Mesenchymal stem cell (in vitro differentiated cells and primary cell): ENCODE results near the gene MSL3B.

Experiments used
- DNase-seq: peaks from one replicate; pipeline ENCODE4 v3.0.0-alpha.2; 2013
- H2AFZ ChIP-seq: one replicate; pipeline ENCODE4 v1.6.1; 2013; ENCODE audit warnings: low read depth, mild to moderate bottlenecking, control low read depth, inconsistent platforms, low read length, moderate library complexity
- H2AK5ac ChIP-seq: 2 replicates; pipeline ENCODE4 v1.6.1; 2013; ENCODE audit warnings: low read length, moderate library complexity, mild to moderate bottlenecking, inconsistent platforms; ENCODE audit not compliant: severe bottlenecking
- H2BK120ac ChIP-seq: one replicate; pipeline ENCODE4 v1.6.1; 2013; ENCODE audit warnings: low read depth, mild to moderate bottlenecking, inconsistent platforms, low read length, moderate library complexity
- H2BK12ac ChIP-seq, 2 experiments: one replicate each; pipeline ENCODE4 v1.6.1; 2013; ENCODE audit warnings: inconsistent platforms in 2 of 2, low read length in 2 of 2, mild to moderate bottlenecking in 2 of 2, moderate library complexity in 2 of 2, control low read depth in 1 of 2
- H2BK15ac ChIP-seq: one replicate; pipeline ENCODE4 v1.6.1; 2013; ENCODE audit warnings: mild to moderate bottlenecking, low read depth, inconsistent platforms; ENCODE audit not compliant: poor library complexity, severe bottlenecking
- H2BK5ac ChIP-seq: 2 replicates; pipeline ENCODE4 v1.6.1; 2013; ENCODE audit warnings: low read depth, mild to moderate bottlenecking, low read length, control low read depth, inconsistent platforms; ENCODE audit not compliant: poor library complexity, severe bottlenecking
- H3K14ac ChIP-seq, 2 experiments: one replicate each; pipeline ENCODE4 v1.6.1; 2013; ENCODE audit warnings: inconsistent platforms in 2 of 2, low read length in 2 of 2, control low read depth in 1 of 2, mild to moderate bottlenecking in 1 of 2, moderate library complexity in 1 of 2
- H3K18ac ChIP-seq, 2 experiments: one replicate each; pipeline ENCODE4 v1.6.1; 2013; ENCODE audit warnings: inconsistent platforms in 2 of 2, low read length in 2 of 2, control low read depth in 1 of 2, low read depth in 1 of 2, mild to moderate bottlenecking in 1 of 2
- H3K23ac ChIP-seq, 2 experiments: one replicate each; pipeline ENCODE4 v1.6.1; 2013; ENCODE audit warnings: inconsistent platforms in 2 of 2, low read length in 2 of 2, mild to moderate bottlenecking in 2 of 2, moderate library complexity in 2 of 2, control low read depth in 1 of 2
- H3K27ac ChIP-seq: 2 replicates; pipeline ENCODE4 v1.5.1; 2013; ENCODE audit warnings: mild to moderate bottlenecking, moderate library complexity, low read length, control low read depth, inconsistent platforms; ENCODE audit not compliant: poor library complexity, severe bottlenecking
- H3K27me3 ChIP-seq, 2 experiments: 2 replicates each; pipeline versions ENCODE4 v1.6.1 to v1.7.0; 2013; ENCODE audit warnings: low read length in 2 of 2, mild to moderate bottlenecking in 2 of 2, moderate library complexity in 2 of 2, control low read depth in 1 of 2, inconsistent platforms in 1 of 2; ENCODE audit not compliant: control insufficient read depth in 1 of 2, insufficient read depth in 1 of 2
- H3K36me3 ChIP-seq, 2 experiments: 2 replicates each; pipeline versions ENCODE4 v1.6.1 to v1.7.0; 2013; ENCODE audit warnings: low read length in 2 of 2, control low read depth in 1 of 2, inconsistent platforms in 1 of 2, low read depth in 1 of 2, mild to moderate bottlenecking in 1 of 2; ENCODE audit not compliant: insufficient read depth in 2 of 2, control insufficient read depth in 1 of 2
- H3K4ac ChIP-seq, 2 experiments: one replicate each; pipeline ENCODE4 v1.6.1; 2013; ENCODE audit warnings: inconsistent platforms in 2 of 2, low read length in 2 of 2, mild to moderate bottlenecking in 2 of 2, moderate library complexity in 2 of 2, control low read depth in 1 of 2, low read depth in 1 of 2
- H3K4me1 ChIP-seq: 2 replicates; pipeline ENCODE4 v1.6.1; 2013; ENCODE audit warnings: low read depth, low read length, control low read depth; ENCODE audit not compliant: control insufficient read depth, insufficient read depth
- H3K4me2 ChIP-seq: 2 replicates; pipeline ENCODE4 v1.6.1; 2013; ENCODE audit warnings: low read length, mild to moderate bottlenecking, inconsistent platforms; ENCODE audit not compliant: poor library complexity, severe bottlenecking
- H3K4me3 ChIP-seq, 2 experiments: 2 replicates each; pipeline versions ENCODE4 v1.5.1 to v1.7.0; 2013; ENCODE audit warnings: low read length in 2 of 2, mild to moderate bottlenecking in 2 of 2, control low read depth in 1 of 2, low read depth in 1 of 2; ENCODE audit not compliant: insufficient read depth in 1 of 2
- H3K79me1 ChIP-seq: replicated peaks from 2 replicates; pipeline ENCODE4 v1.6.1; 2013; ENCODE audit warnings: mild to moderate bottlenecking, control low read depth, low read length, inconsistent platforms; ENCODE audit not compliant: poor library complexity, severe bottlenecking
- H3K9ac ChIP-seq: 2 replicates; pipeline ENCODE4 v1.7.0; 2013; ENCODE audit warnings: mild to moderate bottlenecking, low read length, moderate library complexity
- H3K9me3 ChIP-seq: 2 replicates; pipeline ENCODE4 v1.7.0; 2013; ENCODE audit warnings: mild to moderate bottlenecking, low read length; ENCODE audit not compliant: control insufficient read depth
- H4K8ac ChIP-seq: one replicate; pipeline ENCODE4 v1.6.1; 2013; ENCODE audit warnings: inconsistent platforms, mild to moderate bottlenecking, low read length, moderate library complexity
- H4K91ac ChIP-seq: one replicate; pipeline ENCODE4 v1.6.1; 2013; ENCODE audit warnings: mild to moderate bottlenecking, low read length, inconsistent platforms
- WGBS: methylation state at CpG from one replicate; pipeline ENCODE4 v1.1.7; 2013; ENCODE audit warnings: mixed read lengths; 5-methylcytosine and 5-hydroxymethylcytosine counted together

The MSL3B gene

GRCh38 chr2:233871432-233871831 is 3.2 kb upstream of the MSL3B start:
- Histone ChIP-seq H4K91ac (no peak overlapping the region), H3K23ac (no peak overlapping the region), H3K27ac (no peak overlapping the region), H3K9ac (no peak overlapping the region), H2AFZ (no peak overlapping the region), H2BK12ac (no peak overlapping the region), H3K9me3 (peaks cover 30% of the 10 kb centered on the region), H3K79me1 (no peaks in the 10 kb centered on the region), H3K36me3 (peaks cover 4 to 7% of the 10 kb centered on the region in 2 experiments), H3K18ac (no peak overlapping the region), H4K8ac (no peak overlapping the region), H3K27me3 (peaks cover 0 to 3% of the 10 kb centered on the region in 2 experiments), H3K4me1 (peaks cover 2% of the 10 kb centered on the region), H3K4me3 (no peak overlapping the region), H3K4ac (no peak overlapping the region), H2BK5ac (no peak overlapping the region), H2BK15ac (no peak overlapping the region), H3K14ac (no peak overlapping the region), H2AK5ac (no peak overlapping the region), H3K4me2 (no peak overlapping the region), H2BK120ac (no peak overlapping the region)
- no peak for DNase-seq
- WGBS: 100% methylated on average over 2 of the region's 4 CpGs

DNA sequence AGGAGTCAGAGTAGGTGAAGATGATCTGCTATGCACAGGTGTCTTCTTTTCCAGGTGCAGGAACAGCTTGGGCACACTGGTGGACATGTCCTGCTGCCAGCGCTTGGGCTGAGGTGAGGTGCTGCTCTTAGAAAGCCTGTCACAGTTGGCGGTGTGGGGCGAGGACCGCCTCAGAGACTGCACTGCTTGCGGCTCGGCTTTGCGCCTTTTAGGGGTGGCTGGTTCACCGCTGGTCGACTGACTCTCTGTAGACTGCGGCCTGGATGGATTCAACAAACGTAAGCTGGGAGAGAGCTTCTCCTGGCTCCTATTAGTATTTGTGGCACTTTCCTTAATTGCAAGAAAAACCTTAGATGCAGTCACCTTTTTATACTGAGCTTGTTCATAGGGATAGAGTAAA is 1.7 kb downstream of the MSL3B start:
- no peak overlapping the region for H3K27ac ChIP-seq
- no peak overlapping the region for H2AFZ ChIP-seq
- no peak overlapping the region for H3K18ac ChIP-seq
- H3K4me3 ChIP-seq: no peak overlapping the region
- DNase-seq: no peak
- no peak overlapping the region for H2BK12ac ChIP-seq
- WGBS: over 99% methylated on average over 11 of the region's 11 CpGs
- no peak overlapping the region for H2BK120ac ChIP-seq
- no peaks in the 10 kb centered on the region for H3K27me3 ChIP-seq
- H3K36me3 ChIP-seq: peaks cover 5 to 14% of the 10 kb centered on the region in 2 experiments
- no peak overlapping the region for H4K91ac ChIP-seq
- peak overlapping the region; percentile 57 for H2BK15ac ChIP-seq
- no peak overlapping the region for H3K23ac ChIP-seq
- H3K4me2 ChIP-seq: no peak overlapping the region
- no peak overlapping the region for H4K8ac ChIP-seq
- H3K4me1 ChIP-seq: peaks cover 2% of the 10 kb centered on the region
- H2AK5ac ChIP-seq: no peak overlapping the region
- no peaks in the 10 kb centered on the region for H3K79me1 ChIP-seq
- H3K9ac ChIP-seq: no peak overlapping the region
- H3K4ac ChIP-seq: no peak overlapping the region
- no peak overlapping the region for H2BK5ac ChIP-seq
- H3K14ac ChIP-seq: no peak overlapping the region
- H3K9me3 ChIP-seq: peaks cover 18% of the 10 kb centered on the region

- H3K18ac ChIP-seq: no peak overlapping the region
- no peak overlapping the region for H4K8ac ChIP-seq
- no peak overlapping the region for H4K91ac ChIP-seq
- no peak overlapping the region for H2AFZ ChIP-seq
- H2BK5ac ChIP-seq: no peak overlapping the region
- H3K27me3 ChIP-seq: no peaks in the 10 kb centered on the region
- no peak overlapping the region for H3K27ac ChIP-seq
- H3K4me3 ChIP-seq: no peak overlapping the region
- H3K4me1 ChIP-seq: peaks cover 2% of the 10 kb centered on the region
- no peak overlapping the region for H3K4me2 ChIP-seq
- H3K9ac ChIP-seq: no peak overlapping the region
- H2AK5ac ChIP-seq: no peak overlapping the region
- H2BK15ac ChIP-seq: no peak overlapping the region
- no peaks in the 10 kb centered on the region for H3K79me1 ChIP-seq
- DNase-seq: no peak
- no peak overlapping the region for H2BK12ac ChIP-seq
- H3K9me3 ChIP-seq: peaks cover 11% of the 10 kb centered on the region
- 98% methylated on average over 3 of the region's 3 CpGs for WGBS
- peaks cover 5 to 14% of the 10 kb centered on the region in 2 experiments for H3K36me3 ChIP-seq
- no peak overlapping the region for H3K23ac ChIP-seq
- no peak overlapping the region for H3K14ac ChIP-seq
- no peak overlapping the region for H2BK120ac ChIP-seq
- H3K4ac ChIP-seq: no peak overlapping the region
These were observed 2.3 kb downstream of the MSL3B start for GRCh38 chr2:233865838-233866237.

GRCh38 chr2:233862261-233862768 is 5.9 kb downstream of the MSL3B start:
- Histone ChIP-seq H3K27ac (no peak overlapping the region), H2BK12ac (no peak overlapping the region)
- 100% methylated on average over 2 of the region's 4 CpGs for whole genome bisulfite sequencing

More at GRCh38 chr2:233862261-233862768, 5.9 kb downstream of the MSL3B start:
- no peak overlapping the region for H4K8ac ChIP-seq
- no peaks in the 10 kb centered on the region for H3K4me1 ChIP-seq
- H3K4me3 ChIP-seq: no peak overlapping the region
- H3K27me3 ChIP-seq: no peaks in the 10 kb centered on the region
- no peak overlapping the region for H2AFZ ChIP-seq
- no peak overlapping the region for H2BK120ac ChIP-seq
- no peak overlapping the region for H3K4ac ChIP-seq
- H2BK5ac ChIP-seq: no peak overlapping the region
- no peak overlapping the region for H4K91ac ChIP-seq
- no peak overlapping the region for H2BK15ac ChIP-seq
- H3K23ac ChIP-seq: no peak overlapping the region
- no peak overlapping the region for H2AK5ac ChIP-seq
- H3K18ac ChIP-seq: no peak overlapping the region
- no peak overlapping the region for H3K4me2 ChIP-seq
- H3K79me1 ChIP-seq: no peaks in the 10 kb centered on the region
- H3K9me3 ChIP-seq: no peaks in the 10 kb centered on the region
- H3K14ac ChIP-seq: no peak overlapping the region
- no peak for DNase-seq
- H3K36me3 ChIP-seq: peaks cover 3 to 14% of the 10 kb centered on the region in 2 experiments
- no peak overlapping the region for H3K9ac ChIP-seq
